ENCODE measurements around the gene STX12.

GRCh38 chr1:27862004-27862403, 89.0 kb downstream of the STX12 start:
- TF ChIP-seq CTCF (IDR thresholded peaks at IDR 0.05) (no peak), TCF12 (IDR thresholded peaks at IDR 0.05) (no peak), POLR2AphosphoS5 (IDR thresholded peaks at IDR 0.05; ENCODE audit: low read depth, low read length) (no peak), JUND (IDR thresholded peaks at IDR 0.05) (no peak), GABPA (IDR thresholded peaks at IDR 0.05; ENCODE audit: low read depth) (no peak)

Data from SK-N-SH (cell line).